SK-N-MC (cell line): ENCODE results near the gene CTNNA2.

Experiments used
- EZH2 ChIP-seq: fragments of 200-600 bp; sonication (generic); IDR thresholded peaks from one replicate; pipeline ENCODE4 v1.6.1; 2017; ENCODE audit warnings: antibody characterized with exemption
- POLR2AphosphoS5 ChIP-seq: IDR thresholded peaks from 2 replicates; pipeline ENCODE4 v1.6.1; 2012; ENCODE audit warnings: mild to moderate bottlenecking, low read depth, low read length, borderline replicate concordance

GRCh38 chr2:80610108-80610507 lies 1097.3 kb downstream of the CTNNA2 start:
- no peak for TF ChIP-seq POLR2AphosphoS5
- no peak for TF ChIP-seq EZH2
